Amniotic stem cell (primary cell): ENCODE results near the gene HES5.

Source experiments
- DNase-seq: peaks from one replicate; lab custom pipeline; 2025; lab: John Stamatoyannopoulos, UW

The HES5 gene

GRCh38 chr1:2499986-2500596, 30.0 kb downstream of the HES5 start:
- DNase-seq = no peak

GRCh38 chr1:2499260-2499659, 30.8 kb downstream of the HES5 start:
- DNase-seq = no peak

- DNase-seq = no peak
Measured at GRCh38 chr1:2498648-2499047, 31.4 kb downstream of the HES5 start.

- DNase-seq = no peak
Measured at GRCh38 chr1:2497891-2498290, 32.2 kb downstream of the HES5 start.

- no peak for DNase-seq
Measured at GRCh38 chr1:2496746-2497145, 33.3 kb downstream of the HES5 start.

- DNase-seq = no peak
Measured at GRCh38 chr1:2496087-2496622, 33.9 kb downstream of the HES5 start.

- no peak for DNase-seq
Measured at GRCh38 chr1:2495546-2495945, 34.5 kb downstream of the HES5 start.

- DNase-seq = no peak
Measured at GRCh38 chr1:2495026-2495425, 35.0 kb downstream of the HES5 start.

GRCh38 chr1:2494323-2494693, 35.8 kb downstream of the HES5 start:
- DNase-seq = no peak

GRCh38 chr1:2493691-2494322, 36.3 kb downstream of the HES5 start:
- DNase-seq = no peak

- no peak for DNase-seq
Measured at GRCh38 chr1:2493218-2493617, 36.8 kb downstream of the HES5 start.

GRCh38 chr1:2492091-2492490, 38.0 kb downstream of the HES5 start:
- DNase-seq = no peak

GRCh38 chr1:2489615-2490014, 40.4 kb downstream of the HES5 start:
- no peak for DNase-seq

GRCh38 chr1:2488688-2489087, 41.4 kb downstream of the HES5 start:
- DNase-seq = no peak

- no peak for DNase-seq
Measured at GRCh38 chr1:2486558-2486957, 43.5 kb downstream of the HES5 start.

GRCh38 chr1:2486041-2486440, 44.0 kb downstream of the HES5 start:
- no peak for DNase-seq

- no peak for DNase-seq
Measured at GRCh38 chr1:2483970-2484369, 46.1 kb downstream of the HES5 start.

- no peak for DNase-seq
Measured at GRCh38 chr1:2483026-2483425, 47.0 kb downstream of the HES5 start.

- DNase-seq = no peak
Measured at GRCh38 chr1:2482588-2482987, 47.5 kb downstream of the HES5 start.

- DNase-seq = no peak
Measured at GRCh38 chr1:2481885-2482284, 48.2 kb downstream of the HES5 start.

- no peak for DNase-seq
Measured at GRCh38 chr1:2480986-2481364, 49.1 kb downstream of the HES5 start.

GRCh38 chr1:2480236-2480985, 49.7 kb downstream of the HES5 start:
- no peak for DNase-seq

- no peak for DNase-seq
Measured at GRCh38 chr1:2479618-2480017, 50.4 kb downstream of the HES5 start.
